Thyroid gland (tissue), 4 donors: ENCODE measurements around the gene CYP26B1. TPM values are rescaled to one million over a fixed set of nuclear protein-coding genes. Genes with fewer than 3 reads are reported as not detected.

Experiments used
- DNase-seq, 2 donors: peaks; one replicate each; pipeline ENCODE4 v3.0.0-alpha.2; 2019
- H3K27ac ChIP-seq, 3 donors: fragments of 200-600 bp; sonication (generic); 1 replicate in 2 of 3; 2 replicates in 1 of 3; pipeline ENCODE4 v1.5.1; 2016 to 2019; ENCODE audit warnings: mild to moderate bottlenecking in 1 of 3, moderate library complexity in 1 of 3
- H3K27me3 ChIP-seq: fragments of 200-600 bp; sonication (generic); one replicate; pipeline ENCODE4 v1.5.1; 2019
- H3K36me3 ChIP-seq, 2 donors: fragments of 200-600 bp; sonication (generic); one replicate each; pipeline ENCODE4 v1.5.1; 2016 to 2019
- H3K4me1 ChIP-seq, 2 donors: fragments of 200-600 bp; sonication (generic); one replicate each; pipeline ENCODE4 v1.5.1; 2017 to 2019
- H3K4me3 ChIP-seq, 3 donors: fragments of 200-600 bp; sonication (generic); replicated peaks in 1 of 3; 1 replicate in 2 of 3; 2 replicates in 1 of 3; pipeline ENCODE4 v1.5.1; 2016; ENCODE audit warnings: mild to moderate bottlenecking in 1 of 3
- H3K9me3 ChIP-seq: fragments of 200-600 bp; sonication (generic); one replicate; pipeline ENCODE4 v1.5.1; 2017
- POLR2A ChIP-seq, 2 donors: fragments of 450-650 bp; IDR thresholded peaks; one replicate each; pipeline ENCODE4 v1.6.1; 2017; ENCODE audit warnings: antibody characterized with exemption in 2 of 2, mild to moderate bottlenecking in 2 of 2, moderate library complexity in 1 of 2
- WGBS, 2 donors: methylation state at CpG; one replicate each; pipeline ENCODE4 v1.1.5; 2017; 5-methylcytosine and 5-hydroxymethylcytosine counted together
- intact Hi-C: fragments of 100-400 bp; cut with DNase I; formaldehyde crosslinking; loops from one replicate; pipeline ENCODE4 v1.15.1; 2023
- total RNA-seq, 4 donors: library from RNA; depleted of rRNA; stranded (reverse); fragments of >200 nt; gene quantifications; one replicate each; pipeline ENCODE4 v1.2.3, GENCODE V29; 2016
- TF ChIP-seq, protein P1 (sequence below), 6 experiments: fragments of 200-600 bp in 3 of 6; fragments of 450-650 bp in 3 of 6; sonication (generic) in 3 of 6; IDR thresholded peaks; one replicate each; pipeline ENCODE4 v1.5.1; 2016 to 2019; ENCODE audit warnings: antibody characterized with exemption in 6 of 6, mild to moderate bottlenecking in 2 of 6, inconsistent platforms in 1 of 6, moderate library complexity in 1 of 6

CYP26B1 gene
- total RNA-seq, 4 donors from 2014 or later = 11.8 to 24.2 (median 16.3) TPM

GRCh38 chr2:72144632-72145288 lies 2.9 kb downstream of the CYP26B1 start:
- Histone ChIP-seq H3K36me3 (no peaks in the 10 kb centered on the region), H3K27ac (peak overlapping the region in 2 of 3 donors; percentile 76 to 80), H3K9me3 (no peaks in the 10 kb centered on the region), H3K4me3 (peak overlapping the region; percentile 27 to 56 (median 35)), H3K27me3 (peaks cover 30% of the 10 kb centered on the region), H3K4me1 (peaks cover 68 to 90% of the 10 kb centered on the region in 2 donors)
- TF ChIP-seq, protein P1, sequence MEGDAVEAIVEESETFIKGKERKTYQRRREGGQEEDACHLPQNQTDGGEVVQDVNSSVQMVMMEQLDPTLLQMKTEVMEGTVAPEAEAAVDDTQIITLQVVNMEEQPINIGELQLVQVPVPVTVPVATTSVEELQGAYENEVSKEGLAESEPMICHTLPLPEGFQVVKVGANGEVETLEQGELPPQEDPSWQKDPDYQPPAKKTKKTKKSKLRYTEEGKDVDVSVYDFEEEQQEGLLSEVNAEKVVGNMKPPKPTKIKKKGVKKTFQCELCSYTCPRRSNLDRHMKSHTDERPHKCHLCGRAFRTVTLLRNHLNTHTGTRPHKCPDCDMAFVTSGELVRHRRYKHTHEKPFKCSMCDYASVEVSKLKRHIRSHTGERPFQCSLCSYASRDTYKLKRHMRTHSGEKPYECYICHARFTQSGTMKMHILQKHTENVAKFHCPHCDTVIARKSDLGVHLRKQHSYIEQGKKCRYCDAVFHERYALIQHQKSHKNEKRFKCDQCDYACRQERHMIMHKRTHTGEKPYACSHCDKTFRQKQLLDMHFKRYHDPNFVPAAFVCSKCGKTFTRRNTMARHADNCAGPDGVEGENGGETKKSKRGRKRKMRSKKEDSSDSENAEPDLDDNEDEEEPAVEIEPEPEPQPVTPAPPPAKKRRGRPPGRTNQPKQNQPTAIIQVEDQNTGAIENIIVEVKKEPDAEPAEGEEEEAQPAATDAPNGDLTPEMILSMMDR (IDR thresholded peaks at IDR 0.05) = no peak
- TF ChIP-seq POLR2A (IDR thresholded peaks at IDR 0.05) = peak in 1 of 2 donors; percentile 40
- WGBS, 2 donors = 0 to 2% methylated on average over 8 to 33 of the region's 63 CpGs
- DNase-seq = peak; percentile 54 to 75
- intact Hi-C loops = no loop called here

DNA sequence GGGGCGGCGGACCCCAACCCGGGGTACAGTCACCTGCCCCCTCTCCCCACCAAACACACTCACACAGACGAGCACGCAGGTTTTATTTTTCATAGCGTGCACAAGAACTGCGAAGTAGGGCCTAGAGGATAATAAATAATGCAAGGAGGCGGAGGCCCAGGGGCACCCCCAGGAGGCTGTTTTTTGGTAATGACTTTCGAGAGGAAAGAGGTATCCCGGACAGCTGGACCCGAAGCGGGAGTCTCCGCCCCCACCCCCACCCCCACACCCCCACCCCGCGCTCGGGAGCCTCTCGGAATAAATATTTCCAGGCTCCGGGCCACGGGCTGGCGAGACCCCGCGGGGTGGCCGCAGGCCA lies 3.4 kb downstream of the CYP26B1 start:
- Histone ChIP-seq H3K4me1 (peaks cover 68 to 90% of the 10 kb centered on the region in 2 donors), H3K27me3 (peaks cover 27% of the 10 kb centered on the region), H3K4me3 (peak overlapping the region; percentile 27 to 56 (median 35)), H3K27ac (peak overlapping the region in 2 of 3 donors; percentile 76 to 80), H3K36me3 (no peaks in the 10 kb centered on the region), H3K9me3 (no peaks in the 10 kb centered on the region)
- 13% methylated on average over 15 of the region's 23 CpGs for WGBS, 2 donors
- intact Hi-C loops = no loop called here
- TF ChIP-seq POLR2A (IDR thresholded peaks at IDR 0.05) = no peak
- TF ChIP-seq, protein P1 (IDR thresholded peaks at IDR 0.05) = no peak
- no peak for DNase-seq

DNA sequence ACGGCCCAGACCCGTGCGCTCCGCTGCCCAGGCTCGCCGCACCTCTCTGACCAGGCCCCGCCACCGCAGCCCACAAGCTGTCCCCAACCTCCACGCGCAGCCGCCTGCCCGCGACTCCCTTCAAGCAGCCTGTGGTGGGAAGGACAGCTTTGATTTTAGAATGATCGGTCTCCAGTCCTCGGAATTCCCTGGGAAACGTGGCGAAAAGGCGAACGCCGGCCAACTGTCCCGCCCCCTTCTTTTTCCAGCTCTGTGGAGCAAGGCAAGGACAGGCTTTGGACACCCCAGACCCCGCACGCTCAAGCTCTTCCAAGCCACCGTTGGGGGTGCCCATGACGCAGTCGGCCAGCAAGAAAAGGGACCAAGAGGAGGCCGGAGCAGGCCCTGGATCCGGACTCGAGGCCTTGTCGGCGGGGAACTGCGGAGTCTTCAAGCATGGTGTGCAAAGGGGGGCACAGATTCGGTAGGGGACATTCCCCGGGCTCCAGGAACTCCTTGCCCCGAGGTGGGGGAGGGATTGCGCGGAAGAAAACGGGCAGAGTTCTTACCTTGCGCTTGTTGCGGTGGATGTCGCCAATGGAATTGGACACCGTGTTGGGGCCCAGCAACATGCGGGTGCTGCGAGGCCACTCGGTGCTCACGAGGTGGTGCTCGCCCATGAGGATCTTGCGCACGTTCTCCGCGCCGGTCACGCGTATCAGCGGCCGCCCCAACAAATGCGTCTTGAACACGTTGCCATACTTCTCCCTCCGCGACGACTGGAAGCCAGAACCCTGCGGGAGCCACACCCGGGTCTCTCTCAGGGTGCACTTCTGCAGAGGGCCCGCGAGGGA lies 4.0 kb downstream of the CYP26B1 start:
- TF ChIP-seq, protein P1 (IDR thresholded peaks at IDR 0.05) = no peak
- TF ChIP-seq POLR2A (IDR thresholded peaks at IDR 0.05) = no peak
- H3K9me3 ChIP-seq = no peaks in the 10 kb centered on the region
- DNase-seq = peak; percentile 61 to 65
- intact Hi-C loops = no loop called here
- H3K36me3 ChIP-seq = no peaks in the 10 kb centered on the region
- peaks cover 69 to 93% of the 10 kb centered on the region in 2 donors for H3K4me1 ChIP-seq
- H3K27me3 ChIP-seq = peaks cover 25% of the 10 kb centered on the region
- WGBS, 2 donors = 25 to 34% methylated on average over 44 to 59 of the region's 65 CpGs
- peak overlapping the region in 2 of 3 donors; percentile 76 to 80 for H3K27ac ChIP-seq
- peak overlapping the region in 1 of 3 donors; percentile 56 for H3K4me3 ChIP-seq

DNA sequence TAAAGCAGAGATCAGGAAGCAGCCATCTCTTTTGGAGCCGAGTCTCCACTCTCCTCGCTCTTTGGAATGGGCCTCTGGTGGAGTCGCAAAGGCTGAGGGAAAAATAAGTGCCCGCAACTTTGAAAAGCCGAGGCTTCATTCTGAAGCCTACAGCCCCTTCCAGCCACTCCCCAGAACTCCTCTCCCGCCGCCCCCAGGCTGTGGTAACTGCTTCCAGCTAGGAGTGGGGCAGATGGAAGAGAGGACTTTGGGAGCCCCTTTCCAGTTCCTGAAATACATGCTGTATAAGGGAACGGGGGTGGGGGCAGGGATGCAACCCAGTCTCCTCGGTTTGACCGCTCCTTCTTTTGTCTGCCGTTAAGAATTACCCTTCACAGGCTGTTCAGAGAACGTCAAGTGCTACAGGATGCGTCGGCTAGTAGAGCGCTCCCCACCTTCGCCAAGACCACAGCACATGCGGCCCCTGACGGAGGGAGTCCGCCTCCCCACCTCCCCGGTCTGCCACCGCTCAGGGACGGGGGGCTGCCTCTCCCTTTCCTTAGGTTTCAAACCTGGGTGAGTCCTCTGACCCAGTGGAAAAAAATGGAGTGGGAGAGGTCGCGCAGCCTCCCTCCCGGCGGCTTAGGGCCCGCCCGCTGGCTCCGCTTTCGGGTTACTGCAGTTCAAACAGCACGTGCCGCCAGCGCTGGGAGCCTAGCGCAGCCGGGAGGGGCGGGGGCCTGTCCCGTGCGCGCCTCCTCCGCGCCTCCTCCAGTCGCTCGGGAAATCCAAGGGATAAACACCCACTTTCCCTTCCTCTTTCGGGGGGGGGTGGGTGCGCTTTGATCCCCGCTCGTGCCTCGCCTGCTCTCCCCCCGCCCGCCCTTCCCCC lies 4.9 kb downstream of the CYP26B1 start:
- Histone ChIP-seq H3K4me1 (peaks cover 74 to 97% of the 10 kb centered on the region in 2 donors), H3K36me3 (no peaks in the 10 kb centered on the region), H3K9me3 (no peaks in the 10 kb centered on the region), H3K4me3 (peak overlapping the region in 1 of 3 donors; percentile 56), H3K27me3 (peaks cover 21% of the 10 kb centered on the region), H3K27ac (peak overlapping the region in 2 of 3 donors; percentile 76 to 80)
- TF ChIP-seq POLR2A (IDR thresholded peaks at IDR 0.05) = peak in 1 of 2 donors; percentile 26
- TF ChIP-seq, protein P1 (IDR thresholded peaks at IDR 0.05) = no peak
- intact Hi-C loops = no loop called here
- 23 to 31% methylated on average over 27 to 40 of the region's 50 CpGs for WGBS, 2 donors
- peak; percentile 84 to 87 for DNase-seq
